ACHN (cell line): ENCODE results near the gene NF2.
A peak's percentile ranks its signal among the peaks of the same experiment; 100 is the strongest.

Source experiments
- DNase-seq: peaks from one replicate; pipeline ENCODE4 v3.0.0-alpha.2; 2015
- in situ Hi-C: cut with HindIII; loops from 2 replicates; pipeline ENCODE4 v1.10.0; 2017; ENCODE audit warnings: low sequenced_read_pairs, low pct_ligation_motif_present, low pct_unique_long_range_greater_than_20kb

NF2 gene

DNA sequence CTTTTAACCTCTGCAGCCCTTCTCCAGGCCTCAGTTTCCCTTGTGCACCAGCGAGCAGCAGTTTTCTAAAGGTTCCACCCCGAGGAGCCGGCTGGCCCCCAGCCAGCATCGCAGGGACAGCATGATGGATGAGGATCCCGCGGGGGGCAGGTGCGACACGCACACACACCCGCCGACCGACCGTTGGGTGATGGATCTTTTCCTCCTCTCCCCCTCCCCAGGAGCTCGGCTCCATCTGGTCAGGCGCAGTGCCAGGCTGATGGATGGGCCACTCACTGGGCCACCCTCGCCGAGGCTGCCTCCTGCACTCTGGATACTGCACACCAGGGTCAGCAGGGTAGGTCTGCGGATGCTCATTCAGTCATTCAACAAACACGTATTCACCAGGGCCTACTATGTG, 103.6 kb downstream of the NF2 start:
- DNase-seq, result no peak
- in situ Hi-C loops, result no loop called here

DNA sequence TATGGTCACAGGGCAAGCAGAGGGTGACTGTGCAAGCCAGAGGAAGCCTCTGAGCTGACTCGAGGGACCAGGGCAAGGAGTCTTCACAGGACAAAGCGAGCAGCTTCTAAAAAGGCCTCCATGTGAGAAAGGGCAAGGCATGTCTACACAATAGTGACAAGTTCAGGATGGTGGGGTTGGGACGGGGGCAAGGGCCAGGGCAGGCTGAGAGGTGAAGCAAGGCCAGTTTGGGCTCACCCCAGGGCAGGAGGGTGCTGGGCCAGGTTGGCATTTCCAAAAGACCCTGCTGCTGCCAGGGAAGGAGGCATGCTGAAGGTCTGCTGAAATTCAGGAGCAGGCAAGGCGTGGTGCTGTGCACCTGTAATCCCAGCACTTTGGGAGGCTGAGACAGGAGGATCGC, 104.0 kb downstream of the NF2 start:
- DNase-seq, result no peak
- in situ Hi-C loops, result no loop called here

DNA sequence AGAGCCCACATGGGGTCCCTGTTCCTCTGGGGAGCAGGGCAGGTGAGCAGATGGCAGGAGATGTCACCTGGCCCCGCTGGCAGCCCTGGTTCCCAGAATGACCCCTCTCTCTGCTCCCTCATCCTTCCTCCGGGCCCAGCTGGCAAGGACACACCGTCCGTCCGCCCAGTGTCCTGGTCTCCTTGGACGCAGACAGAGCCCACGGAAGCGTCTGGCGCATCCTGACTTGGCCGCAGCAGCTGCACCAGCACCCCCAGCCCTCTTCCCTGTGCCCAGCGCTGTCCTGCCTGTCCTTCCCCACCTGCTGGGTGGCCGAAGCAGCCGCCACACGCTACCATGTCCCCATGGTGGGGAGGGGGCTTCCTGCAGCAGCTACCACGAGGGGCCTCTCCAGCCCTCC, 106.8 kb downstream of the NF2 start:
- in situ Hi-C loops, result no loop called here
- no peak for DNase-seq

DNA sequence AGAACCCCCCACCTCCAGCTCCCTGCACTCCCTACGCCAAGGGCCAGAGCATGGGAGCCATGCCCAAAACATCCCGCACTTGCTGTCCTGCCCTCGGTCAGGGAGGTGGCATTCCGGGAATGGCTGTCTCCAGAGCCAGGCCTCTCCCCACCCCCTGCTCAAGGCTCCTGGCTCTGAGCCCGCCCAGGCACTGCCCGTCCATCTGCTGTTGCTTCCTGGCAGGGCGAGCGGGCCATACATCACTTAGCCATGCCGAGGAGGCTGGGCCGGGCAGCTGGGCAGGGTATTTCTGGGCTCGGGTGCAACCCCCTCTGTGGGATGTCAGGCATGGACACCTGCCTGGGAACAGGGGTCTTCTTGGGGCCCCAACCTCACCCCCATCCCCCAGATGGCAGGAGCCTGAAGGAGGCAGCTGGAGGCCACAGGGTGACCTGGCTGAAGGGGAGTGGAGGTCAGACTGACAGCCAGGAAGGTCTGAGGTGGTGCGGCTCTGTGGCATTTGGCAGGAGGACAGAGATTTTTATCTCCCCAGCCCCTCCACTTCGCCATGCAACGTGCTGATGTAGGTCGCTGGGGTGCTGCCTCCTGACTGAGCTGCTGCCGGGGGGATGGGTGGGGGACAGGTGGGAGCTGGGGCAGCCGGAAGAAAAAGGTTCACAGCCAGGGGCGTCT, 107.6 kb downstream of the NF2 start:
- in situ Hi-C loops, result no loop called here
- peak; percentile 42 for DNase-seq

DNA sequence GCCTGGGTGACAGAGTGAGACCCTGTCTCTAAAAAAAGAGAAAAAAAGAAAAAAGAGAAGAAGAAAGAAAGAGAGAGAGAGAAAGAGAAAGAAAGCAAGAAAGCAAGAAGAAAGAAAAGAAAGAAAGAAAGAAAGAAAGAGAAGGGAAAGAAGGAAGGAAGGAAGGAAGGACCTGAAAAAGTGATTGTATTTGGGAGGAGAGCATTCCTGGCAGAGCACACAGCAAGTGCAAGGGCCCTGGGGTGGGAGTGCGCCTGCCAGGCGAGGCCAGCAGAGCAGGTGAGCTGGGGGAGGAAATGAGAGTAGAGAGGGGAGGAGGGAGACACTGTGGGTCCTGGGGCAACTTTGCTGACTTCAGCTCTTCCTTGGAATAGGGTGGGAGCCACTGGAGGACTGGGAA, 108.7 kb downstream of the NF2 start:
- no peak for DNase-seq
- in situ Hi-C loops, result no loop called here

DNA sequence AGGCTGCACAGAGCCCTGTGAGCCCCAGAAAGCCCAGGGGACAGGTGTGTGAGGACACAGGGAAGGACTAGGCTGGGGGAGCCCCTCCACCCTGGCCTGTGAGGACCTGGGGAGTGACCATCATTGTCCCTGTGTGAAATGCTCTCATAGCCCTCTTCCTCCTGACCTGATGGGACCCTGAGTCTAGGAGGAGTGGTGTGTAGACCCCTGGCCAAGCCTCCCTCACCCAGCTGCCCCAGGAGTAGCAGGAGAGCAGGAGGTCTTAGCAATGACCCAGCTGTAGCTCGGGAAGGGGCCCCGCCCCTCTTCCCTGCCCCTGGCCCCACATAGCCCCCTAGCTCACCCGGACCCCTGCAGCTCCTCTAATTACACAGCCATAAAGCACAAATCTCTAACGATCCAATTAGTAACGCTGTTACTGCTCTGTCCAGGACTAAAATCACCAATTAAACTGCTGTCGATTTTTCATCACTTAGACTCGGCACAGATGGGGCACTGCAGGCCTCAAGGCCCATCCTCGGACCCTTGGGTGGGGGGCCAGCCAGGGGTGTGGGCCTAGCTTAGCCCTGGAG, 109.8 kb downstream of the NF2 start:
- no peak for DNase-seq
- in situ Hi-C loops, result no loop called here

DNA sequence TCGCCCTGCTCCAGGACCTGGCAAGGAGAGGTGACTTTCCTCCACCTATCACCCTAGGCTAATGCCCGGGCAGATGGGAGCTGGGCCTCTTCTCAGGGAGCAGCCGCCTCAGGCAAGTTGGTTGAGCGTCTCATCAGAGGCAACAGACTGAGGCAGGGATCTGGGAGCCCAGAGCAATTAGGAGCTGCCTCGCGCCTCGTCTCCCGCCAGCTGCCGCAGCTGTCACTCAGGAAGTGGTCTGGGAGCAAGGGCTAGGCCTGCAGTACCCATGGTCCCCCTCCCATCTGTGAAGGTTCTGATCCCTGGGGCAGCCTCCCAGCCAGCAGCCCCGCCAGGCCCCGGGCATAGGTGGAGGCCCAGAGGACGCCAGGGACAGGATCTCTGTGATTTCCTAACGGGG, 111.8 kb downstream of the NF2 start:
- in situ Hi-C loops, result no loop called here
- DNase-seq, result no peak

DNA sequence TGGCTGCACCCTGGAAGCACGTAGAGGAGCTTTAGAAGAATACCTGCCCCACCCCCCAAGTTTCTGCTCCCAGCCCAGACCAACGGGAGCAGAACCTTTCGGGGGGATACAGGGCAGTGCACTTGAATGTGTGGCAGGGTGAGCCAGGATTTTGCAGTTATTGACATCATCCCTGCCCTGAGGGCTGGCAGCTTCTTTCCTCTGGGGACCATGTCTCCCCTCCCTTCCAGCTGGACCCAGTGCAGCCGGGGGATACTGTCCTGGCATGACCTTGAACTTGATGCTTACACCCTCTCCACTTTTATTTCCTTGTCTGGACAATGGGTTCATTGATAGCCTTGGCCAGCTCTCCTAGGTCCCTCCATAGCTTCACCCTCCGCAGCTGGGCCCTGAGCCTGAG, 112.3 kb downstream of the NF2 start:
- in situ Hi-C loops, result no loop called here
- DNase-seq, result no peak

DNA sequence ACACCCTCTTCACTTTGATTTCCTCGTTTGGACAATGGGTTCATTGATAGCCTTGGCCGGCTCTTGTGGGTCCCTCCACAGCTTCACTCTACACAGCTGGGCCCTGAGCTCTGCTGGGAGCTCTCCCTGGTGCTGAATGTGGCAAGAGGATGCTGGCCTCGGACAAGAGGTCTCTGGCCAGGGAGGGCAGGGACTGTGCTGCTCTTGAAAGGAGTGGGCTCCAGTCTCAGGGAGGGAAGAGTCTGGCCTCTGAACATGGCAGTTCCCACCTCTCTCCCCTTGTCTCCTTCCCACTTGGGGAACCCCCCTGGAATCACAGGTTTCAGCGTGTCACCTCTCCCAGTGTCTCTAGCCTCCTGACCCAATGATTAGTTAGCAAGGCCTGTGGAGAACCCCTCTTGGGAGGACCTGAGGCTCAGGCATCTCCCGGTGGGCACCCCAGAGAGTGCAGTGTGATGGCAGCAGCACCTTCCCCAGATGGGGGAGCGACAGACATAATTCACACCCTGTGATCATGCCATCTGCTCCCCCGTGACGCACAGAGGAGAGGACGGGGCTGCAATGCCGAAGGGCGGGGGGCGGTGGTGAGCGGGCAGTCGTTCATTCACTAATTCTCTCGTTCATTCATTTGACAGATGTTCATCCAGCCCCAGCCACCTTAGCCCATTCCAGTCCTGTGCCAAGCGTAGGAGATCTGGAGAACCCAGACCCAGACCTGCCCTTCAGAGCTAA, 113.5 kb downstream of the NF2 start:
- in situ Hi-C loops, result no loop called here
- DNase-seq, result peak; percentile 74

DNA sequence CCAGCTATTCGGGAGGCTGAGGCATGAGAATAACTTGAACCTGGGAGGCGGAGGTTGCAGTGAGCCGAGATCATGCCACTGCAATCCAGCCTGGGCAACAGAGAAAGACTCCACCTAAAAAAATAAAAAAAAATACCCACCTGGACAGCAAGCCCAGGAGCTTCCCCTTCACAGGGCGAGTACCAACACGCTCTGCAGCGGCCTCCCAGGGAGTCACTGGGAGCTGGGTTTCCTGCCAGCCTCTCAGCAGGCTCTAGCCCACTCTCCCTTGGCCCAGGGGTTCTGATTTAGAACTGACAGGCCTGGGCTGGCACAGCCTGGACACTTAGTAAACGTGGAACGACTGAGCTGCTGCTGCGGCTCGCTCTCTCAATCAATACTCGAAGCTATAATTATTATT, 114.4 kb downstream of the NF2 start:
- in situ Hi-C loops, result no loop called here
- no peak for DNase-seq

DNA sequence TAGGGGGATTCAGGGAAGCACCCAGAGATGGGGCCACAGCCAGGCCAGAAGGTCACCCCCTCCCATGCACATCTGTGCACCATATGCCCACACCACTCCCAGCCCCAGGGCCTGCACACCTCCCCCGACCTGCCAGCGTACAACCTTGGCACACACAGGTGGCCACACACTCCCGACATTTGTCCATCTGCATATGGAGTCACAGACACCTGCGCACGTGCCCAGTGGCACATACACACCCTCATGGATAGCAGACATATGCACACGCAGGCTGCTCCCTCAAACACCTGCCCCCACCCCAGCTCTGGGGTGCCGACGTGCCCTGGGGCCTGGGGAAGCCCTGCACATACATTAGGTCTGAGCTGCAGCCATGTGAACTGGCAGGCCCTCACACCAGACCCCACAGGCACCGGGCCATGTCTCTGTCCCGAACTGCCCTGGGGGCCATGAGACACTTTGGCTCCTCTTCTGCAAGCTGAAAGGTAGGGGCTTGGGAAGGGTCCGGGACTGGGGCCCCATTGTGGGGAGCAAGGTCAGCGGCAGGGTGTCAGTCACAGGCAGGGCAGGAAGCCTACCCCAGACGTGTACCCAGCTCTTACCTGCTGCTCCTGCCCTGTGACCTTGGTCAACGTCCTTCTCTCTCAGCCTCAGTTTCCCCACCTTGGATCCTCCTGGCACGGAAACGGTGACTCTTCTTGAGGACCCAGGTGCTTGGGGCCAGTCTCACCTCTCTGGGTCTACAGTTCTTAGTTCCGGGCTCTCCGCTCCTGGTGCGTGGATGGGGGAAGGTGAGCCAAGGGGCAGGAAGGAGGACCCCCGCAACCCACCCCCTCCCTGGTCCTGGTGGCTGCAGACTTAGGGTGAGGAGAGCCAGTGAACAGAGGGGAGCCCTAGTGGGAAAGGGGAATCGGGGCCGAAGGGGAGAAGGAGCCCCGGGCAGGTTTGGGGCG, 115.8 kb downstream of the NF2 start:
- DNase-seq, result no peak
- in situ Hi-C loops, result no loop called here

DNA sequence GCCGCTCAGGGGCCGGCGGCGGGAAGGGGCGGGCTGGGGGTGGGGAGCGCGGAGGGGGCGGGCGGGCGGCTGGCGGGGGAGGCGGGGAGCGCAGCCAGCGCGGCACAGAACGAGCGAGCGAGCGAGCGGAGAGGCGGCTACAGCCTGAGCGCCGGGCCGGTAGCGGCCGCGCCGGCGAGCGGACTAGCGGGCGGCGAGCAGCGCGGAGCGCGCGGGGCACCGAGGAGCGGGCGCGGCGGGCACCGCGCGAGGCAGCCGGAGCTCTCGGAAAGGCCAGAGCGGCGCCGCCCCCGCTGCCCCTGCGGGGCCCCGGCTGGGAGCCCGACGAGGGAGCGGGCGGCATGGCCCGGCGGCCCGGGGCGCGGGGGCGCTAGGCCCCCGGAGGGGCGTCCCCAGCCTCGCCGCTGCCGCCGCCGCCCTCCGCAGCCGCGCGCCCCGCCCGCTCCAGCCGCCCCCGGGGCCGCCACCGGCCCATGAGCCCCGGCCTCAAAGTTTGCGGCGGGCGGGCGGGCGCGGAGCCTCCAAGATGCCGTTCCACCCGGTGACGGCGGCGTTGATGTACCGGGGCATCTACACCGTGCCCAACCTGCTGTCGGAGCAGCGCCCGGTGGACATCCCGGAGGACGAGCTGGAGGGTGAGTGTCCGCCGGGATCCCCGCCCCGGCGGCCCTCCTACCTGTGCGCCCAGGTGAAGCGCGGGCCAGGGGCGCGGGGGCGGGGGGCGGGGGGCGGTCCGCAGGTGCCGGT, 116.6 kb downstream of the NF2 start, which contains the start of gene CABP7:
Gene CABP7 (plus strand): TSS at position 105 of the 747 bp plus-strand sequence. CDS start 422 bp downstream, at position 527.
- in situ Hi-C loops, result no loop called here
- DNase-seq, result no peak

DNA sequence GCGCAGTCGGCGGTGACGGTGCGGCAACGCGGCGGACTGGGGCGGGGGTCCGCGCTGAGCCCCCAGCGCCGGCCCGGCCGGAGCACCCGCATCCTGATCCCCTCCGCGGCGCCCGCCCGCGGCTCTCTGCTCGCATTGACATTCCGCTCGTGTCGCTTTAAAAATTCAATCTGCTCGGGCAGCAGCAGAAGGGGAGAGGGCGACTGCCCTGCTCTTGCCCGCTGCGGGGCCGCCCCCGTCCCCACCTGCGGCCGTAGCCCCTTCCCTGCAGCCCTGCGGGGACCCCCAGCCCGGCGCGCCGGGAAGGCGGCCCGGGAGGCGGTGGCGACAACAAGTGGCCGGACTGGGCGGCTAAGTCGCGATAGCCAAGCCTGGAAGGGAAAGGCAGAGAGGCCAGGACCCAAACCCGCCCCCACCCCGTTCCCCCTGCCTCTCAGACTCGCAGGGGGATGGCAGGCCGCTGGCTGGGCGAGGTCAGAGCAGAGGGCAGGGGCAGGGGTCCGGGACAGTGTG, 117.4 kb downstream of the NF2 start:
- in situ Hi-C loops, result no loop called here
- no peak for DNase-seq

DNA sequence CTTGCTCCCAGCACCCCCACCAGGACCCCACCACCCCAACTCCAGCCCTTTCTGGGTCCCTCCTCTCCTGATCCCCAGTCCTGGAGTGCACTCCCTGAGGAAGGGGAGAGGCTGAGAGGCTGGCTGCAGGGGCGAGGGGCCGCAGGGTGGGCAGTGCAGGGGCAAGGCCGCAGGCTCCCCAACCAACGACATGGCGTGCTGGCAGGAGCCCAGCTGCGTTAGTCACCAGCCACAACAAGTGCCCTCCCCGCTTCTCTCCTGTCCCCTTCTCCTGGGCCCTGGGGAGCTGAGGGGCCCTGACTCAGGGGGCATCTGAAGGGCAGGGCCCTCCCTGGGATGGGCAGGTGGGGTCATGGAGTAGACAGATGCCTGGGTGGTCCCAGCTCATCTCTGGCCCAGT, 118.7 kb downstream of the NF2 start:
- in situ Hi-C loops, result no loop called here
- peak; percentile 21 for DNase-seq

DNA sequence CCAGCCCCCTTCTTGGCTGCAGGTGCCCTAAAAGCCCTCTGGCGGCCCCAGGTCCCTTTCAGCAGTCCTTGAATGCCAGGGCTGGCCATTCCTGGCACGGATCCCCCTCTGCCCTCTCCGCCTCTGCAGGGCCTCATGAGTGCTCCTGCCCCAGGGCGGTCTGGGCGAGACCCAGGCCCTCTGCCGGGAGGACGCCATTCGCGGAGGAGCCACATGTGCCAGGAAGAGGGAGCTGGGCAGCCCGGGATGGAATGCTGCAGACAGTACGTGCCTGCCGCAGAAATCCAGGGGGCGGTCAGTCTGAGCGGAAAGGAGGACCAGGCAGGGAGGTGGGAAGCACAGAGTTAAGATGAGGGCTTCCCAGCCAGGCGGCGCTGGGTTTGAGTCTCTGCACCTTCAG, 119.2 kb downstream of the NF2 start:
- in situ Hi-C loops, result no loop called here
- DNase-seq, result no peak

DNA sequence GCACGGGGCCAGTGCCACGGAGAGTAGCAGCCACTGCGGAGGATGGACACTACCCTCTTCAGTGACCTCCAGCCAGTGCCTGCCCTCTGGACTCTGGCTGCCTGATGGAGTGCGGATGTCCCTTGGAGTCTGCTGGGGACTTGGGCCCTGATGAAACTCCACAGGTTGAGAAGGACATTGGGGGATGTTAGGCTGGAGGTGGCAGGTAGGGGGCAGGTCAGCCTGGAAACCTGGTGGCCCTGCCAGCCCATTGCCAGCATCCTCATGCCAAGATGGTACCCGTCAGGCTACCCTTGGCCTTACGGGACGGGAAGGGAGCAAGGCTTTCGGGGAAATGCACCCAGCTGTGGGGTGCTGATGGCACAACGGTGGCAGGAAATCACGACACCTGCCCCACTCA, 120.3 kb downstream of the NF2 start:
- no peak for DNase-seq
- in situ Hi-C loops, result no loop called here

DNA sequence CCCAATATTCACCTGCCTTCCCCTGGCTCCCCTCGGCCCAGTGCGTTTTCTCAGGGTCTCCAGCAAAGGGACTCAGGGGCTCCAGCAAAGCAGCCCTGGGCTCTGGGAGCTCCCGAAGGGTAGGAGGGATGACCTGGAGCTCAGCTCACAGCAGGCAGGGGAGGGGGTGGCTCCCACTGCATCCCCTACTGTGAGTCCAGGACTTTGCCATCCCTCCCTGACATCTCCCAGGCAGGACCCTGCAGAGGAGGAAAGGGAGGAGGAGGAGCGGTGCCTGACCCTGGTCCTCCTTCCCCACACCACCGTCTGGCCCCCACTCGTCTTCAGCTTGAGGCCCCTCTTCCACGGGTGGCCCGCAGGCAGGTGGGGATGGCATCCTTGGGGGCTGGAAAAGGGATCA, 121.4 kb downstream of the NF2 start:
- DNase-seq, result no peak

DNA sequence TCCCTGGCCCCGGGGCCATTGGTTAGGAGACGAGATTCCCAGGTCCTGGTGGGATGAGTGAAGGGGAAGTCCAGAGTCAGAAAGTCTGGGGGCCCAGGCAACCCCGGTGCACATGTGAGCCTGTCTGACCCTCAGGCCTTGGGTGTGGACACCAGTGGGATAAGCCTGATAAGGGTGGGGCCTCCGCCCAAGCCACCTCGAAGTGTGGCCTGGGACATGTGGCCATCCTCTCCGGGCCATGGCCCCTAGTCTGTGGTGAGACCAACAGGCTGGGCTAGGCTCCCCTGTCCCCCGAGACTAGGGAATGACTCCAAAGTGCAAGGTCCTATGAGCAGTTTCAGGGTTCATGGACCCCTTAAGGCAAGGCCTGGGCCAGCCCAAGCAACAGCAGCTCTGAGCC, 122.7 kb downstream of the NF2 start:
- DNase-seq, result no peak
- in situ Hi-C loops, result no loop called here

More for the DNA sequence above, 121.4 kb downstream of the NF2 start:
- in situ Hi-C loops, result no loop called here
